Lung (tissue), 12 donors: Measurements from ENCODE around the gene OR4D9. TPM values are rescaled to one million over a fixed set of nuclear protein-coding genes. Genes with fewer than 3 reads are reported as not detected.

Experiments
- ATAC-seq: fragments of 200-7000 bp; cut with Tn5 transposase; one replicate; pipeline ENCODE4 v1.9.1; 2020; ENCODE audit warnings: moderate number of reproducible peaks; ENCODE audit not compliant: insufficient read depth, low FRiP score
- DNase-seq, 3 donors: peaks; one replicate each; pipeline ENCODE4 v3.0.0-alpha.2; 2013 to 2017
- H3K27ac ChIP-seq, 2 donors: one replicate each; pipeline ENCODE4 v1.5.1; 2013; ENCODE audit warnings: mild to moderate bottlenecking in 2 of 2, moderate library complexity in 2 of 2, control low read depth in 1 of 2, inconsistent platforms in 1 of 2, low read depth in 1 of 2, low read length in 1 of 2
- H3K27me3 ChIP-seq, 3 donors: one replicate each; pipeline ENCODE4 v1.5.1; 2013; ENCODE audit warnings: low read length in 2 of 3; ENCODE audit not compliant: control insufficient read depth in 3 of 3, insufficient read depth in 3 of 3
- H3K36me3 ChIP-seq, 4 donors: one replicate each; pipeline ENCODE4 v1.5.1; 2013; ENCODE audit warnings: low read length in 4 of 4, mild to moderate bottlenecking in 1 of 4, moderate library complexity in 1 of 4; ENCODE audit not compliant: control insufficient read depth in 4 of 4, insufficient read depth in 4 of 4
- H3K4me1 ChIP-seq, 5 donors: one replicate each; pipeline ENCODE4 v1.5.1; 2013; ENCODE audit warnings: low read length in 5 of 5, mild to moderate bottlenecking in 2 of 5, moderate library complexity in 1 of 5; ENCODE audit not compliant: control insufficient read depth in 5 of 5, insufficient read depth in 5 of 5
- H3K4me3 ChIP-seq: one replicate; pipeline ENCODE4 v1.5.1; 2013; ENCODE audit warnings: mild to moderate bottlenecking, control low read depth, moderate library complexity
- H3K9ac ChIP-seq, 2 donors: one replicate each; pipeline ENCODE4 v1.5.1; 2013; ENCODE audit warnings: low read length in 2 of 2, control low read depth in 1 of 2; ENCODE audit not compliant: insufficient read depth in 1 of 2
- H3K9me3 ChIP-seq, 4 donors: one replicate each; pipeline ENCODE4 v1.5.1; 2013; ENCODE audit warnings: low read length in 3 of 4, mild to moderate bottlenecking in 1 of 4, moderate library complexity in 1 of 4; ENCODE audit not compliant: control insufficient read depth in 4 of 4, insufficient read depth in 3 of 4
- WGBS, 2 donors: extraction: QIAGEN DNeasy Blood & Tissue Kit; methylation state at CpG; one replicate each; pipeline ENCODE4 v1.1.7; 2013; 5-methylcytosine and 5-hydroxymethylcytosine counted together
- polyA plus RNA-seq, 2 donors: library from polyadenylated mRNA; stranded (reverse); fragments of 200-250 nt; gene quantifications; one replicate each; pipeline ENCODE4 v1.2.1, GENCODE V29; 2013
- total RNA-seq, 2 donors: library from RNA; depleted of rRNA in 1 of 2; stranded (reverse); fragments of >200 nt in 1 of 2; gene quantifications; one replicate each; pipeline ENCODE4 v1.2.1, GENCODE V29; 2014 to 2021
- TF ChIP-seq, protein P1 (sequence below): IDR thresholded peaks from 2 replicates; pipeline ENCODE4 v1.5.1; 2012; ENCODE audit warnings: mild to moderate bottlenecking; ENCODE audit errors: control extremely low read depth, extremely low read depth
- donor health status: control.
- donor health status: control.
- donor health status: Bipolar disorder and iron deficiency.
- donor health status: healthy.
- donor health status: DM: yes; HTN: yes; CAD: no.

OR4D9 gene
- total and polyA plus RNA-seq, 4 donors: not detected

DNA sequence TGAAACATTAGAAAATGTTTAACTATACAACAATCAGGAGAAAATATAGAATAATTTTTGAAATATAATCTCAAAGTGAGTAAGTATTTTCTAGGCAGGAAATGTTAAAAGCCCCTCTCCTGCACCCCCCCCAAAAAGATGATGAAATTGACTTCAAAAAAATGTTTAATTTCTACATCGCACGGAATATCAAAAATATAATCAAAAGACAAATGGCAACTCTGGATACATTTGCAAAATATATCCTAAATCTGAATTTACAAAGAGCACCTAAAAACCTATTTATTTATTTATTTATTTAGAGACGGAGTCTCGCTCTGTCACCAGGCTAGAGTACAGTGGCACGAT is 36.9 kb downstream of the OR4D9 start:
- H3K27ac ChIP-seq: no peak overlapping the region
- no peak for ATAC-seq
- 94 to 98% methylated on average over 5 of the region's 5 CpGs for WGBS, 2 donors
- no peaks in the 10 kb centered on the region for H3K27me3 ChIP-seq
- no peak overlapping the region for H3K9ac ChIP-seq
- no peaks in the 10 kb centered on the region for H3K36me3 ChIP-seq
- H3K4me3 ChIP-seq: no peak overlapping the region
- TF ChIP-seq, protein P1, sequence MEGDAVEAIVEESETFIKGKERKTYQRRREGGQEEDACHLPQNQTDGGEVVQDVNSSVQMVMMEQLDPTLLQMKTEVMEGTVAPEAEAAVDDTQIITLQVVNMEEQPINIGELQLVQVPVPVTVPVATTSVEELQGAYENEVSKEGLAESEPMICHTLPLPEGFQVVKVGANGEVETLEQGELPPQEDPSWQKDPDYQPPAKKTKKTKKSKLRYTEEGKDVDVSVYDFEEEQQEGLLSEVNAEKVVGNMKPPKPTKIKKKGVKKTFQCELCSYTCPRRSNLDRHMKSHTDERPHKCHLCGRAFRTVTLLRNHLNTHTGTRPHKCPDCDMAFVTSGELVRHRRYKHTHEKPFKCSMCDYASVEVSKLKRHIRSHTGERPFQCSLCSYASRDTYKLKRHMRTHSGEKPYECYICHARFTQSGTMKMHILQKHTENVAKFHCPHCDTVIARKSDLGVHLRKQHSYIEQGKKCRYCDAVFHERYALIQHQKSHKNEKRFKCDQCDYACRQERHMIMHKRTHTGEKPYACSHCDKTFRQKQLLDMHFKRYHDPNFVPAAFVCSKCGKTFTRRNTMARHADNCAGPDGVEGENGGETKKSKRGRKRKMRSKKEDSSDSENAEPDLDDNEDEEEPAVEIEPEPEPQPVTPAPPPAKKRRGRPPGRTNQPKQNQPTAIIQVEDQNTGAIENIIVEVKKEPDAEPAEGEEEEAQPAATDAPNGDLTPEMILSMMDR: no peak
- H3K4me1 ChIP-seq: peaks cover 0 to 5% (median 0%) of the 10 kb centered on the region in 5 donors
- H3K9me3 ChIP-seq: no peaks in the 10 kb centered on the region
- DNase-seq: no peak

DNA sequence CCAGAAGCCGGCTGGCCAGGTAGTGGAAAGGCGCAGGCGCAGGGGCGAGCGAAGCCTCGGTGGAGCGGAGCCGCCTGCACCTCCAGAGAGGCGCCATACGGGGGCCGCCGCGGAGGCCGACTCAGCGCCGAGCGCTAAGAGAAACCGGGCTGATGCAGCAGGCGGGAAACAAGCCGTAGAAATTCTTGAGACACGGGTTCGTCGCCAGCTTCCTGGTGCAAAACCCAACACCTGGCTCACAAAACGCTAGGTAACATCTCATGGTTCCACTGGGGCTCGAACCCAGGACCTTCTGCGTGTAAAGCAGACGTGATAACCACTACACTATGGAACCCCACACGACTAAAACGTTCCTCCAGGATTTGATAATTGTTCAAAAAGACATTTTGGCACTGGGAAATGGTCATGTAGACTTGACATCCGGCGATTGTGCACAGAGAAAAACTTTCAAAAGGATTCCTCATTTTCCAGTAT is 39.1 kb downstream of the OR4D9 start:
- TF ChIP-seq, protein P1: no peak

DNA sequence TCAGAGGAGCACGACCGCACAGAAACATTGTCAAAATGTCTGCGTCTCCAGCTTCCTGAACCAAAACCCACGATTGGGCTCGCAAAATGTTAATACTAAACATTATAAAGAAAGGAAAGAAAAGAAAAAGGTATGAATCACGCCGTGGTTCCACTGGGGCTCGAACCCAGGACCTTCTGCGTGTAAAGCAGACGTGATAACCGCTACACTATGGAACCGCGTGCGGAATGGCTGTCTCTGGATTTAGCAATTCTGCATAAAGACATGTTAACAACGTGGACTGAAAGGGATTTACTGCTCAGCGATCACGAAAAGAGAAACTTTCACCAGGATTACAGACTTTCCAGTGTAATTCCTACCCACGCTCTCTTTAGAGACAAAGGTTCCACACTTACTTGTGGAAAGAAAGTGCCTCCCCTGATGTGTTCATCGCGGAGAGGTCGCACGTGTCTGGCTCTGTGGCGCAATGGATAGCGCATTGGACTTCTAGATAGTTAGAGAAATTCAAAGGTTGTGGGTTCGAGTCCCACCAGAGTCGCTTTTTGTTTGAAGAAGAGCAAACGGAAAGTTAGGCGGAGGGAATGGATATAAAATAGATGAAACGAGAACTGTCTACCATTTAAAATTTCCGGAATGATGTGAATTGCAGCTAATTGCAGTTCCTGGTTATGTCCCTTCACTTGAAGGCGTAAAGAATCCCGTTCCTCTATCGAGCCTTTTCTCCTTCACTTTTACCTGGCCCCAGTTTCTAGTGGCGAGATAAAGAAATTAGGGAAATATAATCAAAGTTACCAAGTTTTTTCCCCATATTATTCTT is 39.7 kb downstream of the OR4D9 start:
- ATAC-seq (peak; percentile 71), DNase-seq (peak; percentile 89 to 96 (median 92))
- H3K9ac ChIP-seq: peak overlapping the region; percentile 46 to 94
- peak overlapping the region; percentile 81 to 85 for H3K27ac ChIP-seq
- H3K4me3 ChIP-seq: peak overlapping the region; percentile 21
- no peaks in the 10 kb centered on the region for H3K36me3 ChIP-seq
- WGBS, 2 donors: 1 to 2% methylated on average over 34 of the region's 34 CpGs
- H3K27me3 ChIP-seq: no peaks in the 10 kb centered on the region
- TF ChIP-seq, protein P1: no peak
- H3K9me3 ChIP-seq: no peaks in the 10 kb centered on the region
- H3K4me1 ChIP-seq: peaks cover 0 to 12% (median 0%) of the 10 kb centered on the region in 5 donors

More for the DNA sequence above, 39.1 kb downstream of the OR4D9 start:
- WGBS, 2 donors: 0 to 1% methylated on average over 30 to 31 of the region's 31 CpGs
- Histone ChIP-seq H3K4me3 (peak overlapping the region; percentile 48), H3K9ac (peak overlapping the region; percentile 46 to 94), H3K27me3 (no peaks in the 10 kb centered on the region), H3K36me3 (no peaks in the 10 kb centered on the region), H3K9me3 (no peaks in the 10 kb centered on the region), H3K4me1 (peaks cover 0 to 6% (median 0%) of the 10 kb centered on the region in 5 donors), H3K27ac (peak overlapping the region; percentile 81 to 85)
- DNase-seq (peak; percentile 88 to 97 (median 96)), ATAC-seq (peak; percentile 90)
